ENCODE results near the gene QKI. TPM values are rescaled to one million over a fixed set of nuclear protein-coding genes. Genes with fewer than 3 reads are reported as not detected.
A peak's percentile ranks its signal among the peaks of the same experiment; 100 is the strongest.

The QKI gene
- total RNA-seq, 1 experiment from 2014 or later: 176 TPM

GRCh38 chr6:163543321-163543720, 128.8 kb downstream of the QKI start:
- H2BK5ac ChIP-seq (ENCODE audit: insufficient read length, low read length): no peak overlapping the region
- H2BK15ac ChIP-seq (ENCODE audit: low read depth, low read length): no peak overlapping the region
- H3K9ac ChIP-seq (ENCODE audit: extremely low read depth, insufficient read length, low read length): no peak overlapping the region
- no peak overlapping the region for H2BK120ac ChIP-seq (ENCODE audit: low read depth, low read length, poor library complexity, severe bottlenecking)
- no peaks in the 10 kb centered on the region for H3K9me3 ChIP-seq (ENCODE audit: control insufficient read depth, low read depth, low read length)
- Mint-ChIP-seq H3K4me1 (peaks cover 70 to 71% of the 10 kb centered on the region in 2 experiments), H3K4me3 (peak overlapping the region; percentile 38 to 57; a peak in 3 of 5 replicates), H3K27me3 (ENCODE audit: low read depth) (no peaks in the 10 kb centered on the region), H3K9me3 (no peaks in the 10 kb centered on the region), H3K36me3 (ENCODE audit: insufficient read depth in 1 of 3, low read depth in 3 of 3) (peaks cover 1 to 14% (median 2%) of the 10 kb centered on the region in 3 experiments; a peak in 3 of 7 replicates), H3K27ac (peak overlapping the region in 2 of 3 experiments; percentile 88 to 98; a peak in 4 of 7 replicates)
- peak overlapping the region; percentile 39 for H3K4me2 ChIP-seq (ENCODE audit: insufficient read depth, insufficient read length, low read length)
- peaks cover 4% of the 10 kb centered on the region; the same call in 1 of the 2 replicates for H3K79me2 ChIP-seq (ENCODE audit: insufficient read depth, low read length)
- no peaks in the 10 kb centered on the region for H3K23me2 ChIP-seq (ENCODE audit: insufficient read length, low read depth, low read length, poor library complexity, severe bottlenecking)
- peaks cover 2% of the 10 kb centered on the region for H3K79me1 ChIP-seq (ENCODE audit: insufficient read depth, low read depth, low read length, poor library complexity, severe bottlenecking)
- no peak overlapping the region for H3K4ac ChIP-seq (ENCODE audit: low read depth, low read length)
- H3K23ac ChIP-seq (ENCODE audit: insufficient read length, low read depth, low read length): no peak overlapping the region
- H2BK20ac ChIP-seq (ENCODE audit: low read depth, low read length, poor library complexity, severe bottlenecking): no peak overlapping the region
- no peak overlapping the region for H4K91ac ChIP-seq (ENCODE audit: insufficient read length, low read depth, low read length)
- H3K14ac ChIP-seq (ENCODE audit: insufficient read depth, low read length): no peak overlapping the region
- TF ChIP-seq CTCF (conservative IDR thresholded peaks at IDR 0.05): no peak
- no peak overlapping the region for H2AFZ ChIP-seq (ENCODE audit: low read length)
- no peak overlapping the region for H2BK12ac ChIP-seq (ENCODE audit: insufficient read length, low read depth, low read length)
- no peak overlapping the region for H3K18ac ChIP-seq (ENCODE audit: insufficient read length, low read depth, low read length)
- no peaks in the 10 kb centered on the region for H3K27me3 ChIP-seq (ENCODE audit: insufficient read depth, low read length)
- no peak overlapping the region for H4K5ac ChIP-seq (ENCODE audit: insufficient read length, low read depth, low read length)
- no peak overlapping the region for H3T11ph ChIP-seq (ENCODE audit: low read length)
- no peak overlapping the region for H4K8ac ChIP-seq (replicated peaks; ENCODE audit: insufficient read length, low read depth, low read length)
- no peaks in the 10 kb centered on the region for H4K20me1 ChIP-seq (ENCODE audit: control insufficient read depth, insufficient read depth, insufficient read length)
- no CpG with 5 or more reads among the region's 2 CpGs for WGBS (ENCODE audit: extremely low coverage, insufficient read length, low lambda C conversion rate)
- no peak overlapping the region for H2AK5ac ChIP-seq (ENCODE audit: insufficient read length, low read length)
- H3K56ac ChIP-seq (ENCODE audit: insufficient read length, low read depth, low read length): no peak overlapping the region
- H3K4me1 ChIP-seq (ENCODE audit: insufficient read depth, low read length): peaks cover 9% of the 10 kb centered on the region; the same call in 1 of the 2 replicates
- no peak overlapping the region for H3K27ac ChIP-seq (ENCODE audit: insufficient read length, low read depth, low read length)
- no peak for DNase-seq
